ENCODE results near the gene FARS2.

DNA sequence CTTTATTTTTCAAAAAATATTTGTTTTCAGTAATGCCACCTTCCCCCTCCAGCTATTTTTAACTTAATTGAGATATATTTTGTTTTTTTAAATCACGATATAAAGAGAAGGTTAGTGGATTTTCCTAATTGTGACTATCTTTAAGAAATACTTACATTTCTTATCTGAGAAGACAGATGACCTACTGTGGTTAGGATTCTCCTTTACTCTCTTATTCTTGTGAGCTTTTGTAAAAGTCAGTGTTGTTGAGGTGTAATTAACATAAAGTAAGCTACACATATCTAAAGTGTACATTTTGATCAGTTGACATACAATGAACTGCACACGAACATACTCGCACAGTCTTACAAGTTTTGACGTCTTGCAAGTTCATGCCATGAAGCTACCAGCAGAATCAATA lies 144.7 kb downstream of the FARS2 start:
- TF ChIP-seq ZNF205 (CRISPR knock-in tag; IDR thresholded peaks at IDR 0.05), result no peak
- TF ChIP-seq FOXM1 (CRISPR knock-in tag; IDR thresholded peaks at IDR 0.05), result no peak
- no peak for TF ChIP-seq TAF1 (CRISPR knock-in tag; IDR thresholded peaks at IDR 0.05)
- TF ChIP-seq ZNF17 (CRISPR knock-in tag; IDR thresholded peaks at IDR 0.05), result no peak

Measured in HepG2 (cell line).